Hypothalamus (tissue), 51 donors: Measurements from ENCODE around the gene TACC2.

Experiments
- DNase-seq, 51 donors: peaks; one replicate each; lab custom pipeline; 2025; lab: John Stamatoyannopoulos, UW

Gene TACC2

DNA sequence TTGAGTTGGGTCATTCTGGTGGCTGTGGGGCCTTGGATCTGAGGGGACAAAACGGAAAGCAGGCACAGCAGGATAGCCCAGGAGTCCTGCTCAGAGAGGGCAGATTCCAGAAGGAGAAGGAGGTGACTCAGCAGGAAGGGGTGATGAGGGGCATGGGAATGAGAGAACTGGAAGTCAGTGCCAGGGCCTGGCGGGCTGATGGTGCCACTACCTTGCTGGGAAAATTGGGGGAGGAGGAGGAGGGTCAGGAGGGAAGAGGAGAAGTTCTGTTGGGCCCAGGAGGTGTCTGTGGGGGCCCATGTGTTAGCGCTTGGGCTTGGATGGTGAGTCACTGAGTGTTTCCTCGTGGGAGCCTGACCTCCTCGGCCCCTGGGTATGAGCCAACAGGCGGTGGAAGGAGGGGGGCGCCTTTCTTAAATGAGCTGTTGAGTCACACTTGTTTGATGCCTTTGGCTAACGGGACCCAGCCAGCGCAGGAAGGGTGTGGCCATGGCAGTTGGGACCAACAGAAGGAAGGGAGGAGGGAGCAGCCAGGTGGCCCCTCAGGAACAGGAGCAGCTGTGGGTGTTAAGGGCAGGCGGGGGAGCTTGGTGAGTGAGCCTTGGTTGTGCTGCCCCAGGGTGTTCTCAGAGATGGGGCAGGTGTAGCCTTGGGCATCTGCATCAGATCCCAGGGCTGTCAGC is 152.1 kb downstream of the TACC2 start:
- peak in 7 of 51 donors; percentile 12 to 54 (median 21) for DNase-seq

DNA sequence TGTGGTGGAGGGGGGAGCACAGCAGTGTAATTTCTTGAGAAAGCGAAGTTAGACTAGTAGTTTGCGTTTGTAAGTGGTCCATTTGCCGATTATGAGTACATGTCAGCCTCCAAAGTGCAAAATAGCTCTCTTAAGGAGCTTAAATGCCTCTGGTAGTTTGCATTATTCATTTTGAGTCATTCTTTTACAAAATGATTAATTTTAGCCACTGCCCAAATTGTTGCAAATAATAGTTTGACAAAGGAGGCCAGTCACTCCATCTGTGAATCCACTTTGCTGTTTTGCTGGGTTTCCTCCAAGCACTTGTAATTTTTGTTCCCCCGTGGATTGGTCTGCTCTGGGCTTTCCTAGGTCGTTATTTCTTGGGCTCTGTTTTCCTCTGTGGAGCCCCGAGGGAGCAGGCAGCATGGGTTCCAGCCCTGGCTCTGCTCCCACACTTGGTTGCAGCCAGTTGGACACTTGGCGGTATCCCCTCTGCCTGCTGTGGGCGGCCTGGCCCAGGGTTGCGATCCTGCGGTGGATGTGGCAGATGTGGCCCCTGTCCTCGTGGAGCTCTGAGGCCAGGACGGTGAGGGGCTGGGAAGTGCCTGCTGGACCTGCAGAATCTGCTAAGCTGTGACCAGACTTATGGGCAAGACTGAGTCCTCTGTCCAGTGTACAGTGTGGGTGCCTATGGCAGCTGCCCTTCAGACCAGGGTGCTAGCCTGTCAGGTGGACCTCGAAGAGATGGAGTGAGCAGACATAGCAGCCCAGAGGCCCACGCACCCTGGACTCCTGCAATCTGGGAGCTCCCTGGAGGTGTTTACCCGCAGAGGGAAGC is 153.1 kb downstream of the TACC2 start:
- DNase-seq: peak in 2 of 51 donors; percentile 14 to 25

GRCh38 chr10:122142641-122143237 is 153.8 kb downstream of the TACC2 start:
- DNase-seq: peak in 43 of 51 donors; percentile 11 to 82 (median 45)

DNA sequence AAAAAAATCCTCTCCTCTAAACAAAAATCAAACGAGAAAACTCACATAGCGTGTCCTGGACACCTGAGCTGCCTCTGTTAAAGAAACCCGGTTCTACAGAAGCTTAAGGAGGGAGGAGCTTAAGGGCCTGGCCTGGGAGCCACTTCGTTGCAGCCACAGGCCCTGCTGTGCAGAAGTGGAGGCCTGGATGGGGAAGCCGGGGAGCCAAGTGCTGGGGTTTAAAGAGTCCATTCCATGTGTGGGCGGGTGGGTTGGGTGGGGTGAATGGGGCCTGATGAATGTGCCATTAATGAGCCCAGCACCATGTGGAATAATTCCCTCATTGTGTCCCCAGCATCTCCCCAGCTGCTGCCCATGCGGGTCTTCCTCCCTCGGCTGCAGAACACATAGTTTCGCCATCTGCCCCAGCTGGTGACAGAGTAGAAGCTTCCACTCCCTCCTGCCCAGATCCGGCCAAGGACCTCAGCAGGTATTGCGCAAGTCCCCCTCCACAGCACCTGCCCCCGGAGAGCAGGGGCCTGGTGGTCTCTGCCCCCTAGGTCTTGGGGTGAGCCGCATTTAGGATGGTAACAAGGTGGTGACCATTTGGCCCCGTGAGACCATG is 154.4 kb downstream of the TACC2 start:
- DNase-seq: peak in 30 of 51 donors; percentile 8 to 78 (median 50)

DNA sequence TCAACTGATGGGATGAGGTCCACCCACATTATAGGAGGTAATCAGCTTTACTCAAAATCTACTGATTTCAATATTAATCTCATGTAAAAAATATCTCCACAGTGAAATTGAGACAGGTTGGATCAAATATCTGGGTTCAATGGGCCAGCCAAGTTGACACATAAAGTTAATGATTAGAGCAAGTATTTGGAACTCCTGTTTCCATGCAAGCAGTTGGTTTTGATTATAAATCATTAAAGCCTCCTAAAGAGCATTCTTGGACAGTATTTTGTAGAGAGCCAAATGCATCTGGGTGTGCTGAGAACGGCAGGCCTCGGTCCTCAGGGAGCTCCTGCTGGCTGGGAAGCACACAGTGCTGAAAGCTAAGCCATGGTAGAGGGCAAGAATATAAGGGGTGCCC is 155.2 kb downstream of the TACC2 start:
- DNase-seq: no peak

DNA sequence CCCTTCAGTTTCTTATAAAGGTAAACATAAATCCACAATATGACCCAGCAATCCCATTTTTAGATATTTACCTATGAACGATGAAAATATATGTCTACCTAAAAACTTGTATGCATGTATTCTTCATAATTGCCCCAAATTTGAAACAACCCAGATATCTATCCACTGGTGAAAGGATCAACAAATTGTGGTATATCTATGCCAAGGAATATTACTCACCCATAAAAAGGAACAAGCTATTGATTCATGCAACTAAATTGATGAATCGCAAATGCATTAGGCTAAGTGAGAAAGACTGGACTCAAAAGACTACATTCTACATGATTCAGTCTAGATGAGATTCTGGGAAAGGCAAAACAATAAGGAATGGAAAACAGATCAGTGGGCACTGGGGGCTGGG is 156.2 kb downstream of the TACC2 start:
- DNase-seq: no peak

- DNase-seq: no peak
Measured at GRCh38 chr10:122147663-122148062, 158.7 kb downstream of the TACC2 start.

DNA sequence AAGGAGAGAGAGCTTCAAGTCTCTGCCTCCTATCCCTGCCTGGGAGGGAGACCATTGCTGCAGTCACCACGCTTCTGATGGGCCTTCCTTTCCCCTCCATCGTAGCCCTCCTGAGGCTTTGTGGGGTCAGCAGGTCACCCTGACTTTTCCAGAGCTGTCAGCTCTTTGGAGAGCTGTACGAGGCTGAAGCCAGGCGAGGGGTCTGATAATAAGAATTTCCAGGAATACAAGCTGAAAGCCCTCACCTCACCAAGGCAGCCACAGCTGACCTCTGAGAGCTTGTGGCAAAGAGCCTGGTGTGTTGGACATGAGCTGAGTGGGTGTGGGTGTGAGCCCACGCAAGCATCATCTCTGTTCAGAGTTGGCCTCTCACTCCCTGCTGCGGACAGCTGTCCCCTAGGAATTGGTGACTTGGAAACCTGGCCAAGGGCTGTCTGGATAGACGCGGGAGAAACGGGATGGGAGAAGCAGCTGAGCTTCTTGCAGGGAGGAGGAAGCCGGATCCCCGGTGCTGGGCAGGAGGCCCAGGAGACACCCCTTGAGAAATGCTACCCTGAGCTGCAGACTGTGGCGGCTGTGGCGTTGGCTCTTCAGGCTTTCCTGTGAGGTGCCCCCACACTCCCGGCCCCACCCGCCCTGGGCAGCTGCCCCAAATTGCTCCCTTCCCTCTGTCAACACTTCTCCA is 160.1 kb downstream of the TACC2 start:
- DNase-seq: peak in 2 of 51 donors; percentile 5 to 23

DNA sequence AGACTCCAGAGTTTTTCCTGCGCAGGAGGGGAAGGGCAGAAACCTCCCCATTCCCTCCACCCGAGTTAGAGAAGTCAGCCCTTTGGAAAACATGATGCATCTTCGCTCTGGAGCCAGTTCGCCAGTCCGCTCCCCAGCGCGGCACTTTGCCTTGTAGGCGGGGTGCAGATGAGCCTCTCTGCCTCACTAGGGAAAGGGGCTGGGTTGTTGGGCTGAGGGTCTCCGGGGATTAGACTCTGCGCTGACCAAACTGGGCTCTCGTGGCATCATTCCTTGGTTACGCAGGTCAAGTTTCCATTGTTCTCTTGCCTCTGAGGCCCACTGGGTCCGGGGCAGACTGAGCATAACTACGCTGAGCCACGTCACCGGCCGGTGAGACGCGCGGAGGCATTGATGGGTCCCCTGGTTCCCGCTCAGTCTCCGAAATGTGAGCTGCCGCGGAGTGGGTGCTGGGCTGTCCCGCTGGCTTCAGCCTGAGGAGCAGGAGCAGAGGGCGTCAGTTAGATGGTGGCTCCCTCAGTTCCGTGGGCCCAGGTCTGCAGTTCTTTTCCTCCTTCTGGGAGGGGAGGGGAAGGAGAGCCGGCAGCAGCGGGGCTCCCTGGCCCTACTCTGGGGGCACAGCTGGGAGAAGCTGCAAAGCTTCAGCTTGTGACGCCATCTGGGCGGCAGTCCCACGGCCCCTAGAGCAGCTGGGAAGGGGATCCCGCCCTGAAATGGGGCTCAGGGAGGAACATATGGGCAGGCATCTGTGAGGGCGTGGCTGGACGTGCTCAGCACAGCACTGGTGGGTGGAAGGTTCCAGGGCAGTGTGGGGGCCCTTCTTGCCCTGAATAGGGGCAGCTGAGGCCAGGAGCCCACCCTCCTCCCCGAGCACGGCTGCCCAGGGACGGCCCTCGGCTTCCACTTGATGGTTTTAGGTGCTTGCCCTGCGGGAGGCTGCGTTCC is 160.9 kb downstream of the TACC2 start:
- no peak for DNase-seq

GRCh38 chr10:122151121-122151694 is 162.2 kb downstream of the TACC2 start:
- DNase-seq: no peak

DNA sequence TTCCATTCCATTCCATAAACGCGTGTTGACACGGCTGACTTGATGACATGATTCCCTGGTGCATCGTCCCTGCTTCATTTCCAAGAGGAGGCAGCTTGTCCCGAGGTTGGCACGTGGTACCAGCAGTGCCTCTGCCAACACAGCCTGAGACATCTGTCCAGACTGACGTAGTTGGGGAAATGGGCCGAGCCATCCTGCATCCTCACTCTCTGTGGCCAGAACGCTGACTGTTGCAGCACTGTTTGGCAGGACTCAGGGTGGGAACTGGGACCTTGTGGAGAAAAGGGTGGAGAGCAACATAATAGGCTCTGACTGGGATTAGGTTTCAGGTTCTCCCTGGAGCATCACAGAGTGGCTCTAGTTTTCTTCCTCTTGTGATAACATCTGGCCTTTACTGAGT is 163.6 kb downstream of the TACC2 start:
- peak; percentile 26 to 95 (median 82) for DNase-seq

- DNase-seq: peak in 8 of 51 donors; percentile 10 to 50 (median 23)
Measured at GRCh38 chr10:122154031-122154544, 165.1 kb downstream of the TACC2 start.

GRCh38 chr10:122154545-122155366 is 165.8 kb downstream of the TACC2 start:
- DNase-seq: peak in 31 of 51 donors; percentile 13 to 73 (median 49)

GRCh38 chr10:122157451-122157850 is 168.5 kb downstream of the TACC2 start:
- no peak for DNase-seq

- no peak for DNase-seq
Measured at GRCh38 chr10:122158362-122158761, 169.4 kb downstream of the TACC2 start.

- no peak for DNase-seq
Measured at GRCh38 chr10:122159141-122159970, 170.4 kb downstream of the TACC2 start.

DNA sequence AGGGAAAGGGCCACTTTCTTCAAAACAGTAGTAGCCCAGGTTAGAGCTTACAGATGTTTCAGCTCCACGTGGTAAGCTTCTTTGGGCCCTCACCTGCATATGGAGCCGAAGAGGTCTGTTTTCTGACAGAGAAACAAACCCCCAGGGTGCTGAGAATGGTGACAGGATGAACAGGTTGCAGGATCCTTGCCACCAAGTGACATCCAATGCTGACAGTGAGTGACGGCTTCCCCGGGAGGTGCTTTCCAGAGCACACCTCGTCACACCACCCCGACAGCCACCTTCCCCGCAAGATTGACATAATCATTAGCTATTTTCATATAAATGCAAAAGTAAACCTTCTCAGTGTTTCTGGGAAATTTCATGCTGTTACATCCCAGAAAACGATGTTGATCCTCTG is 172.8 kb downstream of the TACC2 start:
- no peak for DNase-seq
